ENCODE results near the gene SERPINB6. TPM values are rescaled to one million over a fixed set of nuclear protein-coding genes. Genes with fewer than 3 reads are reported as not detected.

Gene SERPINB6
- total RNA-seq, 1 donor from 2014 or later = 14.3 TPM

- FAIRE-seq (no peak), DNase-seq (ENCODE audit: low spot score in 2 of 2) (no peak)
Measured at GRCh38 chr6:2961506-2961905, 9.9 kb downstream of the SERPINB6 start.

GRCh38 chr6:2960935-2961334, 10.4 kb downstream of the SERPINB6 start:
- no peak for FAIRE-seq
- DNase-seq (ENCODE audit: low spot score in 2 of 2) = no peak

- DNase-seq (ENCODE audit: low spot score in 2 of 2) (peak in 1 of 2 donors; percentile 42), FAIRE-seq (no peak)
Measured at GRCh38 chr6:2959909-2960719, 11.3 kb downstream of the SERPINB6 start.

GRCh38 chr6:2958776-2959175, 12.6 kb downstream of the SERPINB6 start:
- FAIRE-seq (no peak), DNase-seq (ENCODE audit: low spot score in 2 of 2) (no peak)

GRCh38 chr6:2958331-2958711, 13.0 kb downstream of the SERPINB6 start:
- no peak for DNase-seq (ENCODE audit: low spot score in 2 of 2)
- no peak for FAIRE-seq

- FAIRE-seq (no peak), DNase-seq (ENCODE audit: low spot score in 2 of 2) (no peak)
Measured at GRCh38 chr6:2957696-2958330, 13.6 kb downstream of the SERPINB6 start.

- FAIRE-seq (no peak), DNase-seq (ENCODE audit: low spot score in 2 of 2) (no peak)
Measured at GRCh38 chr6:2956930-2957685, 14.3 kb downstream of the SERPINB6 start.

- no peak for DNase-seq (ENCODE audit: low spot score in 2 of 2)
Measured at GRCh38 chr6:2953098-2953497, 18.3 kb downstream of the SERPINB6 start.

GRCh38 chr6:2952557-2953095, 18.7 kb downstream of the SERPINB6 start:
- FAIRE-seq (no peak), DNase-seq (ENCODE audit: low spot score in 2 of 2) (peak in 1 of 2 donors; percentile 56)

More at GRCh38 chr6:2953098-2953497, 18.3 kb downstream of the SERPINB6 start:
- no peak for FAIRE-seq

GRCh38 chr6:2951728-2952127, 19.6 kb downstream of the SERPINB6 start:
- FAIRE-seq (no peak), DNase-seq (ENCODE audit: low spot score in 2 of 2) (no peak)

GRCh38 chr6:2950713-2951112, 20.7 kb downstream of the SERPINB6 start:
- no peak for FAIRE-seq
- no peak for DNase-seq (ENCODE audit: low spot score in 2 of 2)

- no peak for FAIRE-seq
Measured at GRCh38 chr6:2949536-2950083, 21.8 kb downstream of the SERPINB6 start.

GRCh38 chr6:2949121-2949520, 22.2 kb downstream of the SERPINB6 start:
- no peak for DNase-seq (ENCODE audit: low spot score in 2 of 2)
- FAIRE-seq = no peak

More at GRCh38 chr6:2949536-2950083, 21.8 kb downstream of the SERPINB6 start:
- DNase-seq (ENCODE audit: low spot score in 2 of 2) = no peak

- FAIRE-seq = no peak
- DNase-seq (ENCODE audit: low spot score in 2 of 2) = no peak
Measured at GRCh38 chr6:2948228-2949025, 22.9 kb downstream of the SERPINB6 start.

GRCh38 chr6:2947445-2947844, 23.9 kb downstream of the SERPINB6 start:
- FAIRE-seq (no peak), DNase-seq (ENCODE audit: low spot score in 2 of 2) (no peak)

- FAIRE-seq (no peak), DNase-seq (ENCODE audit: low spot score in 2 of 2) (no peak)
Measured at GRCh38 chr6:2945153-2945452, 26.3 kb downstream of the SERPINB6 start.

- DNase-seq (ENCODE audit: low spot score in 2 of 2) (no peak), FAIRE-seq (no peak)
Measured at GRCh38 chr6:2944405-2945152, 26.8 kb downstream of the SERPINB6 start.

GRCh38 chr6:2943564-2943955, 27.8 kb downstream of the SERPINB6 start:
- no peak for FAIRE-seq

GRCh38 chr6:2942914-2943563, 28.3 kb downstream of the SERPINB6 start:
- FAIRE-seq = no peak
- DNase-seq (ENCODE audit: low spot score in 2 of 2) = no peak

More at GRCh38 chr6:2943564-2943955, 27.8 kb downstream of the SERPINB6 start:
- no peak for DNase-seq (ENCODE audit: low spot score in 2 of 2)

All from frontal cortex (tissue), 4 donors.